GF-D8 (cell line): ENCODE data around the gene TMPRSS9.
"Not testable (repeated sequence)": the region's sequence is repeated elsewhere in the genome, so short reads cannot be mapped to it uniquely, and the experiment has no call there.

Experiments used
- DNase-seq: peaks from one replicate; lab custom pipeline; 2025; lab: John Stamatoyannopoulos, UW

TMPRSS9 gene

GRCh38 chr19:2438178-2438577 is 78.1 kb downstream of the TMPRSS9 start:
- no peak for DNase-seq

GRCh38 chr19:2440515-2440914 is 80.5 kb downstream of the TMPRSS9 start:
- no peak for DNase-seq

GRCh38 chr19:2441096-2441752 is 81.2 kb downstream of the TMPRSS9 start:
- DNase-seq: no peak

DNA sequence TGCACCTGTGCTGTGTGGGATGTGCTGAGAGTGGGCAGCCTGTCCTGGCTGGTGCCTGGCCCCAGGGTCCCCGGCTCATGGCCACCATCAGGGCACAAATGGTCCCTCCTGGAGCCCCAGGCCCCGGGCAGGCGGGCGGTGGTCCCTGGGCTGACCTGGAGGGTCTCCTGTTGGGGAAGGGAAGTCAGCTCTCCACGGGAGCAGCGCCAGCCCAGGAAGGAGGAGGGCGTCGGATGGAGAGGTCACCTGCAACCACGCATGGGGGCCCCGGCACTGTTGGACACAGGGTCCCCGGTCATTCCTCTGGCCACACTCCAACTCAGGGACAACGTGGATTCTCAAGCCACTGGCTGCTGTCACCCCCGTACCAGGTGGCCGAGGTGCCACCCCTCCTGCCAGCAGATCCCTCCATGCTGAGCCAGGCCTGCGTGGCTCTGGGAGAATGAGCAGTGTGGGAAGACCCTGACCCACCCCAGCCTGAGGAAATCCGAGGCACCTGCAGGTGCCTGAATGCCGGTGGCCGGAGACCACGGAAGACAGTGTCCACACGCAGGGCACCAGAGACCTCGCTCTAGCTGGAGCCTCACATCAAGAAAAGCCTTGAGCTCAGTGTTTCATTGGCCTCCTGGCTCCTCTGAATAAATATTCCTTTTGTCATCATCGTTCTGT is 83.2 kb downstream of the TMPRSS9 start:
- DNase-seq: no peak

DNA sequence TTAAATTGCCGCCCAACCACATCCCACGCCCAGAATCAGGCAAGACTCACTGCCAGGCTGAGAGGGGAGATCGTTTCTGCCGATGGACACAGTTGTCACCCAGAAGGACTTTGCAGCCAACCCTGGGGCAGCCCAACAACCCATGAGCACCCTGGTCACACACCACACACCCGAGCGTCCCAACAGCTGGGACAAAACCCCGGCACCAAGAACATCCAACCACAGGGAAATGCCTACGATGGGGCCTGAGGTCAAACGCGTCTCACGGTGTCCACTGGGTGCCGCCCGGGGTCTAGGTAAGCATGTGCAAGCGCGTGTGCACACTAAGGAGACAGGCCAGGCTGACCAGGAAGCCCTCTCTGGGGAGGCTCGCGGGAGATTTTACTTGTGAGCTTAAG is 83.7 kb downstream of the TMPRSS9 start:
- no peak for DNase-seq

- no peak for DNase-seq
Measured at GRCh38 chr19:2444251-2445002, 84.4 kb downstream of the TMPRSS9 start.

GRCh38 chr19:2446381-2446780 is 86.3 kb downstream of the TMPRSS9 start:
- peak; percentile 82 for DNase-seq

- no peak for DNase-seq
Measured at GRCh38 chr19:2449019-2449418, 89.0 kb downstream of the TMPRSS9 start.

DNA sequence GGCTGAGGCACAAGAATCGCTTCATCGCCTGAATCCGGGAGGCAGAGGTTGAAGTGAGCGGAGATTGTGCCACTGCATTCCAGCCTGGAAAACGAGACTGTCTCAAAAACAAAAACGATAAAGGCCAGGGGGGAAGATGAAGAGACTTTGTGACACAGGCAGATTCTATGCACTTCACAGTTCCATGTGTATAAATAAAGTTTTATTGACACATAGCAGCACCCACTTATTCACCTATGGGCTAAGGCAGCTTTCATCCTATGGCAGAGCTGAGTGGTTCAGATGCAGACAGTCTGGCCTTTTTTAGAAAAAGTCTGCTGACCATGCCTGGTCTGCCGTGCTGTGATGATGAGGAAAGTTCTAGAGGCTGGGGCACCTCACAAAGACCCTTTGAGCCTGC is 91.1 kb downstream of the TMPRSS9 start:
- no peak for DNase-seq

DNA sequence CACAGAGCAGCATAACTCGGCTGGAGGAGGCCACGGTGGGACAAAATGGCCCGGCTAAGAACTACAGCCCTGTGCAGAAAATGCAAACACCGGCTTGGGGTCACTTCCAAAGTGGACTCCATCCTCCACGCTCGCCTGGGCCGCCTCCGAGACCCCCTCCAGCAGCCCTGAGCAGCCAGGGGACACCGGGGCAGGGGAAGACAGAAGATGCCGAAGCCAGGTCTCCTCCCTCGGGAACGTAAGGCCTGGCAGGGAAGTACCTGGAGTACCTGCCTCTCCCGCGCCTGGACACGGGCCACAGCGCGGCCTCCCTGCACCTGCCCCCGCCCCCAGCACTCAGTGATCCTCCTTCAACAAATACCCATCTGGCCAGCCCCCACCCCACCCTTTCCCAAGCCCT is 91.7 kb downstream of the TMPRSS9 start:
- no peak for DNase-seq

DNA sequence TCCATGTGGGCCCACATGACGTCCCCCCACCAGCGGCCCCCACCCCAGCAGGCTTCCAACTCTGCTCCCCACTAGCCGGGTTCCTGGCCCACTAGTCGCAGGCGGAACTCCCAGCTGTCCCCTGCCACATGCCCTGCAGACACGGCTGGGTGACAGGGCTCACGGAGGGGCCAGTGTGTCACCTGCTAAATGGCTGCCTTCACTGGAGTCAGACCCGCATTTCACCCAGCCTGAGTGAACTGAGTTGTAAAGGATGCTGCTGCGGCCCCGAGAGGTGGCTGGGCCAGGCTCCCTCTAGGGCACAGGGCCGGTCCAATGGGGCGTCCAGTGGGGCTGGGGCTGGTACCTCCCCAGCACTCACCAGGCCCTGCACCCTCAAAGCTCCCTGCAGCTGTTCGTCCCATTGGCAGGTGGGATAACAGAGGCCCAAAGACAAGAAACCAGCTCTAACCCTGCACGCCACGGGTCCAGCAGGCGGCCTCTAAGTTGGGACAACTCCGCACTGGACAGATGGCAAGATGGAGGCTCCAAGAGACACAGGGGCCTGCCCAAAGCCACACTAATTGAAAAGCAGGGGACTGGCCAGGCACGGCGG is 93.5 kb downstream of the TMPRSS9 start:
- no peak for DNase-seq

DNA sequence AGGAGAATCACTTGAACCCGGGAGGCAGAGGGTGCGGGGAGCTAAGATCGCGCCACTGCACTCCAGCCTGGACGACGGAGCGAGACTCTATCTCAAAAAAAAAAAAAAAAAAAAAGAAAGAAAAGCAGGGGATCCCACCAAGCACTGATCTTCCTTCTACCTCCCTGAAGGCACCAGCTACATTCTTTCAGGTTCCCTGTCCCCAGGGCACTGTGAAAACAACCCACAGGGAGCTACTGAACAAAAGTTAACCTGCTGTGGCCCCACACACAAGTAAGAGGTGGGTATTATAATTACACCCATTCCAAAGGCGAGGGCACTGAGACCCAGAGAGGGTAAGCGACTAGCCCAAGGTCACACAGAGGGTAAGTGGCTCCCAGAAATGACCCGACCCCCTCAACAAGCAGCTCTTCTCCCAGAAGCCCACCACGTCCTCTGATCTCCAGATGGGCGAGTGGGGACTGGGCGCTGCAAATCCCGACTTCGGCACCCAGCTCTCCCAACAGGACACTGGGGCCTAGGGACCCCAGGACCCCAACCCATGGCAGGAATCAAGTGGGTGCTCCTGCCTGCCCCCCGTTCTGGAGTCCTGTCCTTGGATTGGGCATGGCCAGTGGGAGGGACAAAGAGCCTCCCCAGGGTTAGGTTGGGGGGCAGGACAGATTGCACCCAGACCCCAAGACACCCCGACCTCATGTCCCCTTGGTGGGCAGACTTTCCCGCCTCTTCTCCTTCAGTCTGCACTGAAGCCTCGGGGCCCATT is 94.3 kb downstream of the TMPRSS9 start:
- no peak for DNase-seq

DNA sequence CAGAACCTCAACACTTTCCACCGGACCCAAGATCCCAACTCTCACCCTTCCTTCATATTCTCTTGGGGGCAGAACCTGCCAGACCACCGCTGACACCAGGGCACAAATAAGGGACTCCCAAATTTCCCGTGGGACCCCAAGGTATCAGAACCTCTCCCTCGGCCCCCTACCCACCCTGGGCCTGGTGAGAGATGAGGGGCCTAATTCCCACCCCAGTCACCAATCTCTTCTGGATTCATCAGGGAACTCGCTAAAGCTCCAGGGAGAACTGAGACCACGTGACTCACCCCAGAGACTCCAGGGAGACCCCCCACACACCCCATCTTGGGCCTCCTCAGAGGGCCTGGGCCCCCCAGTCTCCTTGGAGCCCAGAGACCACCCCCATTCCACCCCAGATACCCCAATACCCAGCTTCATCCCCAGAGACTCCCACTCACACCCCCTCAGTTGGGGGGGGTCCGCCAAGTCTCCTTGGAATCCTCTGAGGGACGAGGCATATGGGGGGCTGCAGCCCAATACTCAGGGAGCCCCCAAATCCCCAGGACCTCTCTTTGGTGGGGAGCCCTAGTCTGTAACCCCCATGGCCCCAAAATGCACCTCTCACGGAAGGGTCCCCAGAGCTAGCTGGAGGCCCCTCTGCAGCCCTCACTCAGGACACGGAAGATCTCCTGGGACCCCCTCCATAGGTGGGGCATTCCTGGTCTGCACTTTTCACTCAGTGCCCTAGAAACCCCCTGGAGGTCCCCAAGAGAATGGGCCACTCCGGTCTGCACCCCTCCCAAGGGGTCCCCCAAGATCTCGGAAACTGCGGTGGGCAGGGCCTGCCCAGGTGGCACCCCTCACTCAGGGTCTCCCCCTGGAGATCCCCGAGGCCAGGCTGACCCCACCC is 95.1 kb downstream of the TMPRSS9 start:
- DNase-seq: no peak

DNA sequence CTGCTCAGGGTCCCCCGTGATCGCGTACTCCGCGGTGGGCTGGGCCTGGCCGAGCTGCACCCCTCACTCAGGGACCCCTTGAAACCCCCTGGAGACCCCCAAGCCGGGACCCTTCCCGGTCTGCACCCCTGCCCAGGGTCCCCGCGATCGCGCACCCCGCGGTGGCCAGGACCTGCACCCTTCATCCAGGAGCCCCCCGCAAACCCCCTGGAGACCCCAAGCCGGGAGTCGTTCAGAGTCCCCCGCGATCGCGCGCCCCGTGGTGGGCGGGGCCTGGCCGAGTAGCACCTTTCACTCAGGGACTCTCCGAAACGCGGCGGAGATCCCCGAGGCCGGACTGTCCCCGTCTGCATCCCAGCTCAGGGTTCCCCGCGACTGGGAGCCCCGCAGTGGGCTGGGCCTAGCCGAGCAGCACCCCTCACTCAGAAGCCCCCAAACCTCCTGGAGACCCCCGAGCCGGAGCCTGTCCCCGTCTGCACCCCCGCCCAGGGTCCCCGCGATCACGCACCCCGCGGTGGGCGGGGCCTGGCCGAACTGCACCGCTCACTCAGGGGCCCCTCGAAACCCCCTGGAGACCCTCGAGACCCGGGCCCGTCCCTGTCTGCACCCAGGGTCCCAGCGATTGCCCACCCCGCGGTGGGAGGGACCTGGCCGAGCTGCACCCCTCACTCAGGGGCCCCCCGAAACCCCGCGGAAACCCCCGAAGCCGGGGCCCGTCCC is 95.9 kb downstream of the TMPRSS9 start:
- DNase-seq: no peak

GRCh38 chr19:2457394-2458037 is 97.5 kb downstream of the TMPRSS9 start:
- no peak for DNase-seq

GRCh38 chr19:2458054-2458453 is 98.0 kb downstream of the TMPRSS9 start:
- no peak for DNase-seq

GRCh38 chr19:2458776-2459175 is 98.7 kb downstream of the TMPRSS9 start:
- DNase-seq: not testable (repeated sequence)

- no peak for DNase-seq
Measured at GRCh38 chr19:2460245-2460644, 100.2 kb downstream of the TMPRSS9 start.

GRCh38 chr19:2461751-2462634 is 101.9 kb downstream of the TMPRSS9 start:
- no peak for DNase-seq
